BJ (cell line): Measurements from ENCODE around the gene ANO4. TPM values are rescaled to one million over a fixed set of nuclear protein-coding genes. Genes with fewer than 3 reads are reported as not detected.
A peak's percentile ranks its signal among the peaks of the same experiment; 100 is the strongest.

Experiments
- CTCF ChIA-PET: fragments of 350-600 bp; formaldehyde crosslinking; extraction: SDS; loops from one replicate; lab custom pipeline; 2021; ENCODE audit warnings: antibody characterized with exemption, inconsistent platforms; lab: Yijun Ruan, JAX
- POLR2A ChIA-PET: fragments of 300-600 bp; sonication (Branson Sonifier 250); formaldehyde crosslinking; extraction: SDS; loops from one replicate; lab custom pipeline; 2021; ENCODE audit warnings: antibody characterized with exemption; lab: Charles Lee
- DNase-seq: peaks from one replicate; pipeline ENCODE4 v3.0.0-alpha.2; 2011; ENCODE audit warnings: low read depth
- H3K27me3 ChIP-seq: 2 replicates; pipeline ENCODE4 v1.6.0; 2011; ENCODE audit warnings: low read length; ENCODE audit not compliant: control insufficient read depth, insufficient read depth
- H3K36me3 ChIP-seq: 2 replicates; pipeline ENCODE4 v1.5.1; 2011; ENCODE audit warnings: low read length; ENCODE audit not compliant: control insufficient read depth, insufficient read depth
- H3K4me3 ChIP-seq: 2 replicates; pipeline ENCODE4 v1.5.1; 2011; ENCODE audit warnings: low read depth, mild to moderate bottlenecking, control low read depth, low read length
- CTCF ChIP-seq: IDR thresholded peaks from 2 replicates; pipeline ENCODE4 v1.5.1; 2011; ENCODE audit warnings: low read depth, mild to moderate bottlenecking, control low read depth, inconsistent platforms, low read length, moderate library complexity; ENCODE audit not compliant: insufficient read depth
- polyA plus RNA-seq: library from polyadenylated mRNA; depleted of rRNA; stranded (reverse); fragments of >200 nt; gene quantifications from 2 replicates; pipeline ENCODE4 v1.2.3, GENCODE V29; 2011

Gene ANO4
- polyA plus RNA-seq, 1 experiment: 7.1 TPM

GRCh38 chr12:100980856-100981255, 186.3 kb downstream of the ANO4 start:
- no peak for TF ChIP-seq CTCF
- Histone ChIP-seq H3K4me3 (no peak overlapping the region), H3K27me3 (no peaks in the 10 kb centered on the region), H3K36me3 (no peaks in the 10 kb centered on the region)
- ChIA-PET POLR2A (no interaction called here), CTCF (interaction anchor here (0.9 kb wide), 1 partner anchor 12 kb away, joined by 3 read pairs; no protein-coding TSS in a partner anchor)
- DNase-seq: no peak

GRCh38 chr12:100982511-100983183, 188.1 kb downstream of the ANO4 start:
- H3K27me3 ChIP-seq: no peaks in the 10 kb centered on the region
- H3K36me3 ChIP-seq: no peaks in the 10 kb centered on the region
- CTCF ChIA-PET: no interaction called here
- no peak for TF ChIP-seq CTCF
- H3K4me3 ChIP-seq: no peak overlapping the region
- POLR2A ChIA-PET: no interaction called here
- no peak for DNase-seq

GRCh38 chr12:100984796-100985195, 190.2 kb downstream of the ANO4 start:
- POLR2A ChIA-PET: interaction anchor here (0.6 kb wide), 1 partner anchor 108 kb away, joined by 3 read pairs; no protein-coding TSS in a partner anchor
- TF ChIP-seq CTCF: no peak
- CTCF ChIA-PET: interaction anchor here (0.6 to 1.1 kb wide), 2 partner anchors 17 to 871 kb away, joined by 3 to 4 read pairs; no protein-coding TSS in a partner anchor

GRCh38 chr12:100986595-100987547, 192.3 kb downstream of the ANO4 start:
- ChIA-PET CTCF (interaction anchor here (0.5 to 2.1 kb wide), 9 partner anchors 9 to 337 kb away, joined by 3 to 13 read pairs (median 3); no protein-coding TSS in a partner anchor), POLR2A (interaction anchor here (0.6 to 0.9 kb wide), 2 partner anchors 58 to 88 kb away, joined by 3 to 8 read pairs; no protein-coding TSS in a partner anchor)

More at GRCh38 chr12:100984796-100985195, 190.2 kb downstream of the ANO4 start:
- Histone ChIP-seq H3K4me3 (no peak overlapping the region), H3K36me3 (no peaks in the 10 kb centered on the region), H3K27me3 (no peaks in the 10 kb centered on the region)
- DNase-seq: peak; percentile 80

More at GRCh38 chr12:100986595-100987547, 192.3 kb downstream of the ANO4 start:
- Histone ChIP-seq H3K27me3 (no peaks in the 10 kb centered on the region), H3K4me3 (no peak overlapping the region), H3K36me3 (no peaks in the 10 kb centered on the region)
- TF ChIP-seq CTCF: no peak
- DNase-seq: peak; percentile 91
